Fibroblast of peridontal ligament (primary cell): Measurements from ENCODE around the gene RPL36.
A peak's percentile ranks its signal among the peaks of the same experiment; 100 is the strongest.
"Not testable (repeated sequence)": the region's sequence is repeated elsewhere in the genome, so short reads cannot be mapped to it uniquely, and the experiment has no call there.

Experiments
- DNase-seq: peaks from one replicate; pipeline ENCODE4 v3.0.0-alpha.2; 2010; ENCODE audit errors: extremely low read depth

RPL36 gene

DNA sequence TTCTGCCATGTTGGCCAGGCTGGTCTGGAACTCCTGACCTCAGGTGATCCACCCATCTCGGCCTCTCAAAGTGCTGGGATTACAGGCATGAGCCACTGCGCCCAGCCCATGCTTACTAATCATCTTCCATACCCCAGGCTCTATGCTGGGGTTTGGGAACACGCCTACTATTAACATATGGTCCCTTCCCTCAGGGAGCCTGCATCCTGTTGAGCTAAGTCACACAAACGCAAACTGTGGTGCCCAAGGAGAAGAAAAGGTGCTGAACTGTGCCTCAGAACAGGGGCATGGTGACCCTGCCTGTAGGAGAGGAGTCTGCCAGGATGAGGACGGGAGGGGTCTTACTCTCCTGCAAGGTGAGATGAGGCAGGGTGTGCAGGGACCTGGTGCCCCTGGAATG lies 15.4 kb upstream of the RPL36 start:
- no peak for DNase-seq

DNA sequence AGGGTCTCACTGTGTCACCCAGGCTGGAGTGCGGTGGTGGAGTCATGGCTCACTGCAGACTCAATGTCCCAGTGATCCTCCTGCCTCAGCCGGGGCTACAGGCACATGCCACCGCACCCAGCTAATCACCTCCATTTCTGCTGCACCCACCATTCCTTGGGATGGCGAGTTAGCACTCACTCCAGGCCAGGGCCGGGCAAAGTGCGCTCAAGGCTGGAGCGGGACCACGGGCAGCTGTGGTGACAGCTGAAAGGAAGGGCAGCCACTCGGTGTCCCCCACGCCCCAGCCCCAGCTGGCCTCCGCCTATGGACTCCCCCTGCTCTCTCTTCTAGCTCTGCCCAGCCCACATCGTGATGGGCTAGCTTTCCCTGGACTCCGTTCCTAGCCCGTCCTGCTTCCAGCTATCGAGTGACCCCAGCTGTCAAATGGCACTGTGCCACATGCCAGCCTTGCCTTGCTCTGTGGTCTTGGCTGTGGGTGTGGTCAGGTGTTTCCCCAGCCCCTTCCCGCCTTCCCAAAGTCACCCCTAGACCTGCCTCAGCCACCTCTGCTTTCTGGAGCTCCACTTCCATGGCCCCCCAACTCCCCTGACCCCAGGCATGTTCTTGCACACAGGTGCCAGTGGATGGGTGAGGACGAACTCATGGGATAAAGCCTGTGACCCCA lies 13.9 kb upstream of the RPL36 start:
- DNase-seq, result no peak

DNA sequence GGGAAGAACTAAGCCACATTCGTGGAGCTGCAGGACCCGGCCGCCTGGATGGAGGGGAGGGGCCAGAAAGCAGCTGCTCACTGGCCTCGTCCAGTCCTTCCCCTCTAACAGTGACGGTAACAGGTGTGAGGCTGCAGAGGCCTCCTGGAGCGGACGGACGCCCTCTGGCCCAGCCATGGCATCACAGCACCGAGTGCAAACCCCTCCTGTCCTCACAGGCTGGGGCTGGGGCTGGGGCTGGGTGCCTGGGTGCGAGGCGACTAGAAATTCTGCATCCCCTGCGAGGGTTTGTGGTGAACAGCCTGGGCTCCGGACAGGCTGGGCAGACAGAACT lies 13.4 kb upstream of the RPL36 start:
- DNase-seq, result no peak

DNA sequence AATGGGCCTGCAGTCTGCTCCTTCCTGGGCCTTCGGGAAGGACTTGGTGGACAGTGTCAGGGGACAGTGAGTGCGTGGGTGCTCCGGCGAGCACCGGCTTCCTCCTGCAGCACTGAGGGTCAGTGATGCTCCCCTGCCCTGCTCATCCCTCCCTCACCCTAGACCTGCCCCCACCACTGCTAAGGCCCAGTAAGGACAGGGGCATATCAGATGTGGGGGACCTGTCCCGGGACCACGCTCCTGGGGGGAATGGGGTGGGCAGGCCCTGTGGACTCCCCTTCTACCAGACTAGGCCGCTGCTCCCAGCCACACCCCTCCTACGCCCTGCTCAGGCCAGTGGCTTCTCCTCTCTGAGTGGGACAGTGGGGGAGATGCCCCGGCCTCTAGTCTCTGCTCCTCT lies 13.0 kb upstream of the RPL36 start:
- DNase-seq, result no peak

DNA sequence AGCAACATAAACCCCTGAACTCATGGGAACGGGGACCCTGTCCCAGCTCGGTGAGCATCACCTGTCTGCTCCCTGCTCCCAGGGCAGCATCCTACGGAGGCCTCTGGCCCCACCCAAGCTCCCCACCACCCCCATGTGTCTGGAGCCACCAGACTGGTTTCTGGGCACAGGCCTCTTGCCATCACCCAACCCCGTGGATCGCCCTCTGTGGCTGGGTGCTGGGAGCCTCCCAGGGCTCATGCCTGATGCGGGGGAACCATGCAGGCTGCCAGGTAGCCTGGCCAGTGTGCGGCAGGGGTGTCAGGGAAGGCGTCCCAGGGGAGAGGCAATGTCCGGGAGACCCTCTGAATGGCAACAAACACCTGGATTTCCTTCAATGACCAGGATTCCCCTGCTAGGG lies 12.5 kb upstream of the RPL36 start:
- DNase-seq, result no peak

DNA sequence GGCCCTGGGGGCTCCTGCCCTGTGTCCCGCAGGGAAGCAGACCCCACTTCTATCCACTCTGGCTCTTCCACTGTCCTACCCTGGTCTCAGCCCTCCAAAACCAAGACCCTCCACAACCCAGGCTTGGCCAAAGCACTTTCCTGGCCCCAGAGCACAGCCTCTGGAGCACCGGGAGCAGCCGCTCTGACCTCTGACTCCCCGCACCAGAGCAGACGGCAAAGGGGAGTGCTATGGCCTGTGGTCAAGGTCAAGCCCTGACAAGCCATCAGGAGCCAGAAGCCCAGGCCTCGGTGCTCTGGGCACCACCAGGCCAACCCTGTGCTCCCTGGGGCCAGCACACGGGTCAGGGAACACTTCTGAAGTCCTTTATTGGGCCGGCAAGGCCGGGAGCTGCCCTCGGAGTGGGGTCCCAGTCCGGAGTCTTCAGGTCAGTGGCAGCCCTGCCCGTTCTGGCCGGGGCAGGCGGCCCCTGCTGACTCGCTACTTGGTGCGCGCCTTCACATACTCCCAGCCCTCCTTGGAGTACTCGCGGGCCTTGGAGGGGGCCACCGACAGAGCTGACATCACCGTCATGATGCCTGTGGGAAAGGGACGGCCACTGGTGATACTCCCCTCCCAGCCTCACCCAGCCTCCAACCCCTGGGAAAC lies 11.9 kb upstream of the RPL36 start:
- DNase-seq, result no peak

DNA sequence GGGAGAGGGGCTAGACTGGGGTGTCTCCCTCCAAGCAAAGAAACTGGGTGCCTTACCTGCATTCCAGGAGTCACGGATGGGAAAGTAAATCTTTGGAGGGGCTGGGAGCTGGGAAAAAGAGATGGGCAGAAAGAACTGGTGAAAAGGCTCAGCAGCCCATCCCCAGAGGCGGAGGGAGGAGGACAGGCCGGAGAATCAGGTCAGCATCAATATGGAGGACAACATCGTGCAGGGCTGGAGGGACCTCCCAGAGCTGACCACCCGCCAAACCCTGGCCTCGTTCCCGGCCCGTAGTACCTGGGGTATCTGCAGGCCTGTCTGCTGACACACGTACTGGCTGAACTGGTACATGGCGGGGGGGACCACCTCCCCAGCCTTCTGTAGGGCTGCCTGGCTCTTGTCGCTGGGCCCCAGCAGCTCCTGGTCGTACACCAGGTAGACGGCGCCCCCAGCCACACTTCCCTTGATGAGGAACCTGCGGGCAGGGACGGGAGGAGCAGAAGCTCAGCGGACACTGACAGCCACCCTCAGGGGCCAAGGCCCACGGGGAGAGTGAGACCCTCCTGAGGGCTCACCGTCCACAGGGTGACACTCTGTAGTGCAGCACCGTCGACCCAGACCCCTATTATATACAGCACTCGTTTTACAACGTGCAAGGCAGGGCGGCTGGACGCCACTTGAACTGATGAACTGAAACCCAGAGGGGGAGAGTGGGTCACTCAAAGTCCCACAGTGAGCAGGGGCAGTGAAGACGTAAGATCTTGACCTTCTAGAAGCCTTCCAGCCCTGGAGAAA lies 10.6 kb upstream of the RPL36 start:
- DNase-seq, result no peak

DNA sequence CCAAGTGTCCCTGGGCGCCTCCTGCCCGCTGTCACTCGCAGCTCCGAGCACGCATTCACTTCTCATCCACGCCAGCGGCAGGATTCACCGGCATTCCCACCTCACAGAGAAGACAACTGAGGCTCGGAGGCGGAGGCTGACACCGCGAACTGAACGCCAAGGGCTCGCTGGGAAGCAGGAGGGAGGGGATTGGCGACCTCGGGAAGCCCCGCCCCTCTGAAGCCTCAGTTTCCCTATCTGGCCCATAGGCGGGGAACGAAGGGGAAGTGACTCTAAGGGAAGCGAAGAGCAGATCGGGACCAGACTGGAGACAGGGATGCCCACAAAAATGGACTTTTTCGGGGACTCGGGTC lies 10.0 kb upstream of the RPL36 start:
- no peak for DNase-seq

DNA sequence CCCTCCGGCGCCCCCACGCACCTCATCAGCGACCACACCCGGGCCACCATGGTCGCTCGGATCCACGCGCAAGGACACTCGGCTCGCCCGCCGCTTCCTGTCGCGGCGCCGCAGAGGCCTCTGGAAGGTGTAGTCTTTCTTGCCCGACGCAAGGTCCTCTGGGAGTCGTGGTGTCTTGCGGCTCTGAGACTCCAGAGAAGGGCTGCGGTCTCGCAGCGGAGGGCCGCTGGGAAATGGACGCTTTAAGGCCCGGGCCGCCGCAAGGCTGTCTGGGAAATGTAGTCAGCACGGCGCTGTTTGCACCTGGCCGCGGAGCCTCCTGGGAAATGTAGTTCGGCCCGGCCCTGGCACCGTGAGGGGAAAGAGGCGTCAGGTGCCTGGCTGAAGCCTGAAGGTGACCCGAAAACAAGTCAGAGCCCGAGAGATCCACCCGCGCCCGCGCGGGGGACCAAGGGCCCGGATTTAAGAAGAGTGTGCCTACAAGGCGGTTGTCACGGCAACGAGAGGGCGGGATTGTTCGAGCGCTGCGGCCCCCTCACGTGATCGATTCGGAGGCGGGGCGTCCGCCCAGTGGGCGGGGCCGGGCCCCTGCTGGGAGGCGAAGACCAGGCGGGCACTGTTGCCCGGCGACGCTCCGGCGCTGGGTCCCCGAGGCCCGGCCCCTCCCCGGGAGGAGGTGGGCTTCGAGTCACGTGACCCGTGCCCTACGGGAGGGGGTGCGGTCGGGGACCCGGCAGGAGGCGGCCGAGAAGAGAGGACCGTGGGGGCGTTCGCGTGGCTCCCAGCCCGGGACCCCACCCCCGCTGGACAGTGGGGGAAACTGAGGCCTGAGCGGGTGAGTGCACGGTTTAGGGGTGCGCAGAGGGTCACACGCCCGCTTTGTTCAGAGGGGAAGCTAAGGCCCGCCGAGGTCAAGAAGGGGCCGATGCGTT lies 9.4 kb upstream of the RPL36 start, which contains the start of the genes HSD11B1L and MICOS13:
HSD11B1L (plus strand) TSS at position 591 of the 932 bp plus-strand sequence. CDS start 3,806 bp downstream, outside the sequence.
MICOS13 (minus strand) TSS at position 80 of the 932 bp plus-strand sequence; CDS start at position 50, 30 bp downstream.
- peak; percentile 99 for DNase-seq

DNA sequence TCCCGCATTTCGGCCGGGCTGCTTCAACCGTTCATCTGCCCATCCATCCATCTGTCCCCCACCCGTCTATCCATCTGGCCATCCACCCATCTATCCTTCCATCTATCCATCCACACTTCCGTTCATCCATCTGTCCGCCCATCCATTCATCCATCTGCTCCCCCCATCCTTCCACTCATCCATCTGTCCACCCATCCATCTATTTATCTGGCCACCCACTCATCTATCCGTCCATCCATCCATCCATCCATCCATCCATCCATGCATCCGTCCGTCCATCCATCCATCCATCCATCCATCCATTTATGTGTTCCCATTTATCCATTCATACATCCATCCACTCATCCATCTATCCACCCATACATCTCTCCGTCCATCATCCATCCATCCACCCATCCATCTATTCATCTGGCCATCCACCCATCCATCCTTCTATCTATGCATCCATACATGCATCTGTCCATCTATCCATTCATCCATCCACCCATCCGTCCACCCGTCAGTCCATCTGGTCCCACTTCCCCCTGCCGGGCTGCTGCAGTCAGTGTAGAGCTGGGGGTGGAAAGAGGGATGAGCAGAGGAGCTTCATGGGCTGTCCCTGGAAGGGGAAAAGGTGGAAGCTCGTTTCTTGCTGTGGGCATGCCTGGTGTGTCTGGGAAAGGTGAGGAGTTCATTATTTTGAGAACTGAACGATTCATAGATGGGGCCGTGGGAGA lies 8.5 kb upstream of the RPL36 start:
- no peak for DNase-seq

DNA sequence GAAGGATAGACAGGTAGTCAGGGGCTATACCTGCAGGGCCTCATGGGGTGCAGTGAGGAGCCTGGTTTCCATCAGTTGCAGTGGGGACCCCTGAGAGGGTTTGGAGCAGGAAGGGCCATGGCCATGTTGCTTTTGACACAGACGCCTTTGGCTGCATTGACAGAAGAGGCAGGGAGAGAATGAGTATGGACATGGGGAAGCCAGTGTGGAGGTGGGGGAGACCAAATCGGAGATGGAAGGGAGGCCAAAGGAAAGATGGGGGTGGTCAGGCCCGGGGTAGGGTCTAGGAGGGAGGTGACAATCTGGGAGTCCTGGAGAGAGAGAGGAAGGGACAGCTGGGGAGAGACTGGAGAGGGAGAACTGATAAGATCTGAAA lies 8.0 kb upstream of the RPL36 start:
- DNase-seq, result no peak

DNA sequence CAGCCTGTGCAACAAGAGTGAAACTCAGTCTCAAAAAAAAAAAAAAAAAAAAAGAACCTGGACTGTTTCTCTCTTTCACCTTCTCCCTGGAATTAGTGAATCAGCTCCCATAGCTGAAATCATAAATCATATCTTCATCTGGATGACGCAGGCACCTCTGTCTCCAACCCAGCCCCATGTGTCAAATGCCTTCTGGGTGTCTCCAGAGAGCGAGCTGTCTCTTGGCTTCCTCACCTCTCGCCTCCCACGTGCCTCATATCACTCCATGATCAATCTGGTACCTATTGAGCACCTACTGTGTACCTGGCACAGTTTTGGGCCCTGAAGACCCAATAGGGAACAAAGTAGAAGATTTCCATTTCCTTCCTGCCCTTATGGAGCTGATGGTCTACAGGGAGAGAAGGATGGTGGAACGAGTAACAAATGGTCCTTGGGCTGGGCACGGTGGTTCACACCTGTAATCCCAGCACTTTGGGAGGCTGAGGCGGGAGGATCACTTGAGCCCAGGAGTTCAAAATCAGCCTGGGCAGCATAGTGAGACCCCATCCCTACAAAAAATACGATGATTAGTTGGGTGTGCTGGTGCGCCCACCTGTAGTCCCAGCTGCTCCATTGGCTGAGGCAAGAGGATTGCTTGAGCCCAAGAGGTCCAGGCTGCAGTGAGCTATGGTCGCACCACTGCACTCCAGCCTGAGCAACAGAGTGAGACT lies 6.8 kb upstream of the RPL36 start:
- DNase-seq, result no peak

DNA sequence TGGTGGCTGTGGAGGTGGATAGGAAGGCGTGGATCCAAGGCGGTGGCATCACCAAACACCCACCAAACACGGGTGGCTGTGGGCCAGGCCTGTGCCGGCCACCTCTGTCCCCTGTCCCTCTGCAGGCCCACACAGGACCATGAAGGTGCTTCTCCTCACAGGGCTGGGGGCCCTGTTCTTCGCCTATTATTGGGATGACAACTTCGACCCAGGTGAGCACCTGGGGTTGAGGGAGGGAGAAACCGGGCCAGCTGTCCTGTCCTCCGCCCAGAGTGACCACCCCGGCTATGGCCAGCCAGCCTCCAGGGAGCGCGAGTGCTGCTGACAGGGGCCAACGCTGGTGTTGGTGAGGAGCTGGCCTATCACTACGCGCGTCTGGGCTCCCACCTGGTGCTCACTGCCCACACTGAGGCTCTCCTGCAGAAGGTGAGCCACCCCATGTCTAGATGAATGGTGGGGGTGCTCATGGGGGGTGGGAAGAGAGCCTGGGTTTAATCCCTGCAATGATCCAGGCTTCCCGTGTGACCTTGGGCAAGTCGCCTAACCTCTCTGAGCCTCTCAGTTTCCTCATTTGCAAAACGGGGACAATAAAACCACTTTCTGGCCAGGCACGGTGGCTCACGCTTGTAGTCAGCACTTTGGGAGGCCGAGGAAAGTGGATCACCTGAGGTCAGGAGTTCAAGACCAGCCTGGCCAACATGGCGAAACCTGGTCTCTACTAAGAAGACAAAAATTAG lies 5.2 kb upstream of the RPL36 start:
- no peak for DNase-seq

DNA sequence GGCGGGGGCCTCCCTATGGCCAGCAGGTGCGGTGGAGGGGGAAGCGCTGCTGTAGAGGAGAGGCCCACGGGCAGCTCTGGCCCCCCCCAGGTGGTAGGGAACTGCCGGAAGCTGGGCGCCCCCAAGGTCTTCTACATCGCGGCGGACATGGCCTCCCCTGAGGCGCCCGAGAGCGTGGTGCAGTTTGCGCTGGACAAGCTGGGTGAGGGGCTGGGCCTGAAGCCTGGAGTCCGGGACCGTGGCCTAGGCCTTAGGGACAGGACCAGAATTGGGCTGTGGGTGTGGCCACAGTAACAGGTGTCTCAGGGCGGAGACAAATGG lies 3.8 kb upstream of the RPL36 start:
- DNase-seq, result no peak

DNA sequence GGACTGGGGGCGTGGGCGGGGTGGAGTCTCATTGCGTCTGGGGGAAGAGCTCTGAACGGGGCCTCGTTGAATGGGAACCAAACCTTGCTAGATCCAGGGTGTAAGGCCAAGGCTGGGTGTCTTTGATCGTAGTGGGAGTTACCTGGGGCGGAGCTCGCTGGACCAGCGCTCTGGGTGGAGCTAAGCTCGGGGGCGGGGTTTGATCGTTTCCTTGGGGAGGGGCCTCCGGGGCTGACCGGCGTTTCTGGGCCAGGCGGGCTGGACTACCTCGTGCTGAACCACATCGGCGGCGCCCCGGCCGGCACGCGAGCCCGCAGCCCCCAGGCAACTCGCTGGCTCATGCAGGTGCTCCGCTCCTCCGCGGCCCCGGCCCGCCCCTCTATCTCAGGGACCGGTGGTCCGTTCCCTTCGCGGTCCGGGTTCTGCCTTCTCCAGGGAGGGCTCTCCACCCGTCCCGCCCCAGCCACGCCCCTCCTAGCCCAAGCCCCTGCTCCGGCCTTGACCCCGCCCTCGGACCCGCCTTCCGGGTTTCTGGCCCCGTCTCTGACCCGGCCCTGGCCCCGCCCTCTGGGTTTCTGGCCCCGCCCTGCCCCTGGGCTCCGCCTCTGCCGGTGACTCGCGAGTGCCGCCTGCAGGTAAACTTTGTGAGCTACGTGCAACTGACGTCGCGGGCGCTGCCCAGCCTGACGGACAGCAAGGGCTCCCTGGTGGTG lies 3.3 kb upstream of the RPL36 start:
- DNase-seq, result peak; percentile 85

DNA sequence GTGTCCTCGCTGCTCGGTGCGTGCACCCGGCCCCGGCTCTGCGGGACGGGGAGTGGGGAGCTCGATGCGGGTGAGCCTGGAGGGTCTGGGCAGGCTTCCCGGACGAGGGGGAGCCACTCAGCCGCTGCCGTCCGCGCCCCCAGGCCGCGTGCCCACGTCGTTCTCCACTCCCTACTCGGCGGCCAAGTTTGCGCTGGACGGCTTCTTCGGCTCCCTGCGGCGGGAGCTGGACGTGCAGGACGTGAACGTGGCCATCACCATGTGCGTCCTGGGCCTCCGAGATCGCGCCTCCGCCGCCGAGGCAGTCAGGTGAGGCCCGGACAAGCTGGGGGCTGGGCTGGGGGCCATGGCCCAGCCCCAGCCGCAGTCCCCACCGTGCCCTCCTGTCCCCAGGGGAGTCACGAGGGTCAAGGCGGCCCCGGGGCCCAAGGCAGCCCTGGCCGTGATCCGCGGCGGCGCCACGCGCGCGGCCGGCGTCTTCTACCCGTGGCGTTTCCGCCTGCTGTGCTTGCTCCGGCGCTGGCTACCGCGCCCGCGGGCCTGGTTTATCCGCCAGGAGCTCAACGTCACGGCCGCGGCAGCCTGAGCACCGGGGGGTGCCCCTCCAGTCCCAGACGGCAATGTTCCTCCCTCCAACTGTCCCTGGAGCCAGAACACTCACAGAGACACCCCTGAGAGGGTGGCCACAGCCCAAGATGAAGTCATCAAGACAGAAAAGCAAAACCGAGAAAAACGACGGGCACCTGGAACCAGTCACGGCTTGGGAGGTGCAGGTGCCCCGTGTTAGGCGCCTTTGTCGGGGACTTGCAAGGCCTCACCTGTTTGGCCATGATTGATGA lies 2.5 kb upstream of the RPL36 start:
- DNase-seq, result no peak

DNA sequence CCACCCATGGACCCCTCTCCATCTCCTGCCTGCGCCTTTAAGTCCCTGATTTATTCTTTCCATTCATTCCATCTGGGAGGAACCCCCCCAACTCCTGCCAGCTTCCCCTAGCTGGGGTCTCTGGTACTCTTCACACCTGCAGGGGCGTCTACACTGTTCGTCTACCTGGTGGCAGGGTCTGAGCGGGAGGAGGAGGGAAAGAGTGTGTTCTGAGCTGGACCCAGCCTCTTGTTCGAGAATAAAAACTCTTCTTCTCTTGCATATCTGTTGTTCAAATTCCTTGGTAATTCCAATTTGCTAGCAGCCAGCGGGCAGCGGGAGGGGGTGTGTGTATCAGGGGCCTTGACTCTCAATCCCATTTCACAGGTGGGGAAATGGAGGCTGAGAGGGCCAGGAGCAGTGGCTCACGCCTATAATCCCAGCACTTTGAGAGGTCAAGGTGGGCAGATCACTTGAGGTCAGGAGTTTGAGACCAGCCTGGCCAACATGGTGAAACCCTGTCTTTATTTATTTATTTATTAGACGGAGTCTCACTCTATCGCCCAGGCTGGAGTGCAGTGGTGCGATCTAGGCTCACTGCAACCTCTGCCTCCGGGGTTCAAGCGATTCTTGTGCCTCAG lies 1.7 kb upstream of the RPL36 start:
- not testable (repeated sequence) for DNase-seq
